H9 (cell line): ENCODE measurements around the gene CACNA1I. TPM values are rescaled to one million over a fixed set of nuclear protein-coding genes. Genes with fewer than 3 reads are reported as not detected.

Source experiments
- DNase-seq: peaks from one replicate; pipeline ENCODE4 v3.0.0-alpha.2; 2017
- H2AFZ ChIP-seq: one replicate; pipeline ENCODE4 v1.6.1; 2013; ENCODE audit warnings: mild to moderate bottlenecking, low read length, control low read depth, moderate library complexity
- H2AK5ac ChIP-seq: 2 replicates; pipeline ENCODE4 v1.6.1; 2013; ENCODE audit warnings: low read length, control low read depth, mixed read lengths; ENCODE audit not compliant: insufficient read length
- H2BK120ac ChIP-seq: one replicate; pipeline ENCODE4 v1.6.1; 2013; ENCODE audit warnings: low read depth, mild to moderate bottlenecking, low read length, control low read depth, inconsistent platforms; ENCODE audit not compliant: poor library complexity, severe bottlenecking
- H2BK12ac ChIP-seq: 2 replicates; pipeline ENCODE4 v1.6.1; 2013; ENCODE audit warnings: low read length, control low read depth, mixed read lengths, low read depth; ENCODE audit not compliant: insufficient read length
- H2BK15ac ChIP-seq: 2 replicates; pipeline ENCODE4 v1.6.1; 2013; ENCODE audit warnings: low read depth, low read length, control low read depth
- H2BK20ac ChIP-seq: one replicate; pipeline ENCODE4 v1.6.1; 2013; ENCODE audit warnings: low read depth, mild to moderate bottlenecking, low read length, control low read depth, inconsistent platforms; ENCODE audit not compliant: poor library complexity, severe bottlenecking
- H2BK5ac ChIP-seq: 2 replicates; pipeline ENCODE4 v1.6.1; 2013; ENCODE audit warnings: low read length, control low read depth, mixed read lengths; ENCODE audit not compliant: insufficient read length
- H3K14ac ChIP-seq: 2 replicates; pipeline ENCODE4 v1.6.1; 2013; ENCODE audit warnings: low read length, control low read depth; ENCODE audit not compliant: insufficient read depth
- H3K18ac ChIP-seq: 2 replicates; pipeline ENCODE4 v1.6.1; 2013; ENCODE audit warnings: low read depth, mild to moderate bottlenecking, mixed read lengths, low read length, control low read depth; ENCODE audit not compliant: insufficient read length
- H3K23ac ChIP-seq: 2 replicates; pipeline ENCODE4 v1.6.1; 2013; ENCODE audit warnings: low read length, control low read depth, mixed read lengths, low read depth; ENCODE audit not compliant: insufficient read length
- H3K23me2 ChIP-seq: 2 replicates; pipeline ENCODE4 v1.6.1; 2013; ENCODE audit warnings: low read depth, mild to moderate bottlenecking, mixed read lengths, low read length, control low read depth; ENCODE audit not compliant: insufficient read length, poor library complexity, severe bottlenecking
- H3K27ac ChIP-seq: 2 replicates; pipeline ENCODE4 v1.5.1; 2013; ENCODE audit warnings: low read length, control low read depth, mixed read lengths, low read depth; ENCODE audit not compliant: insufficient read length
- H3K27me3 ChIP-seq: 2 replicates; pipeline ENCODE4 v1.6.1; 2013; ENCODE audit warnings: low read length, control low read depth, inconsistent platforms; ENCODE audit not compliant: insufficient read depth
- H3K4ac ChIP-seq: 2 replicates; pipeline ENCODE4 v1.6.1; 2013; ENCODE audit warnings: low read depth, mild to moderate bottlenecking, control low read depth, inconsistent platforms, low read length, moderate library complexity
- H3K4me1 ChIP-seq: 2 replicates; pipeline ENCODE4 v1.6.1; 2013; ENCODE audit warnings: low read length, control low read depth, inconsistent platforms; ENCODE audit not compliant: insufficient read depth
- H3K4me2 ChIP-seq: 2 replicates; pipeline ENCODE4 v1.6.1; 2013; ENCODE audit warnings: low read length, control low read depth, mixed read lengths; ENCODE audit not compliant: insufficient read length, insufficient read depth
- H3K56ac ChIP-seq: 2 replicates; pipeline ENCODE4 v1.6.1; 2013; ENCODE audit warnings: low read depth, mild to moderate bottlenecking, mixed read lengths, low read length, control low read depth; ENCODE audit not compliant: insufficient read length
- H3K79me1 ChIP-seq: 2 replicates; pipeline ENCODE4 v1.6.1; 2013; ENCODE audit warnings: low read depth, mild to moderate bottlenecking, moderate library complexity, low read length, control low read depth, inconsistent platforms; ENCODE audit not compliant: insufficient read depth, poor library complexity, severe bottlenecking
- H3K79me2 ChIP-seq: 2 replicates; pipeline ENCODE4 v1.6.1; 2013; ENCODE audit warnings: low read length, control low read depth, inconsistent platforms; ENCODE audit not compliant: insufficient read depth
- H3K9ac ChIP-seq: 2 replicates; pipeline ENCODE4 v1.6.1; 2013; ENCODE audit warnings: low read length, control low read depth, mixed read lengths; ENCODE audit not compliant: insufficient read length; ENCODE audit errors: extremely low read depth
- H3K9me3 ChIP-seq: one replicate; pipeline ENCODE4 v1.6.1; 2013; ENCODE audit warnings: low read depth, low read length, inconsistent platforms; ENCODE audit not compliant: control insufficient read depth
- H3T11ph ChIP-seq: one replicate; pipeline ENCODE4 v1.6.1; 2013; ENCODE audit warnings: mild to moderate bottlenecking, low read length, control low read depth, inconsistent platforms
- H4K20me1 ChIP-seq: one replicate; pipeline ENCODE4 v1.6.1; 2013; ENCODE audit not compliant: control insufficient read depth, insufficient read length, insufficient read depth
- H4K5ac ChIP-seq: 2 replicates; pipeline ENCODE4 v1.6.1; 2013; ENCODE audit warnings: low read depth, mild to moderate bottlenecking, mixed read lengths, low read length, control low read depth; ENCODE audit not compliant: insufficient read length
- H4K8ac ChIP-seq: replicated peaks from 2 replicates; pipeline ENCODE4 v1.6.1; 2013; ENCODE audit warnings: low read length, control low read depth, mixed read lengths, low read depth; ENCODE audit not compliant: insufficient read length
- H4K91ac ChIP-seq: 2 replicates; pipeline ENCODE4 v1.6.1; 2013; ENCODE audit warnings: low read depth, mild to moderate bottlenecking, moderate library complexity, mixed read lengths, low read length, control low read depth; ENCODE audit not compliant: insufficient read length
- H3K27ac Mint-ChIP-seq, 3 experiments: 2 replicates in 2 of 3; 3 replicates in 1 of 3; pipeline ENCODE4 v1.8.0; 2020 to 2021; ENCODE audit warnings: mixed read lengths in 3 of 3, mild to moderate bottlenecking in 1 of 3, moderate library complexity in 1 of 3
- H3K27me3 Mint-ChIP-seq: 2 replicates; pipeline ENCODE4 v1.8.0; 2021; ENCODE audit warnings: low read depth, mild to moderate bottlenecking, moderate library complexity, mixed read lengths
- H3K36me3 Mint-ChIP-seq, 3 experiments: 2 replicates in 2 of 3; 3 replicates in 1 of 3; pipeline ENCODE4 v1.8.0; 2020 to 2021; ENCODE audit warnings: low read depth in 3 of 3, mixed read lengths in 3 of 3; ENCODE audit not compliant: insufficient read depth in 1 of 3
- H3K4me1 Mint-ChIP-seq, 2 experiments: 2 replicates each; pipeline ENCODE4 v1.8.0; 2020; ENCODE audit warnings: mixed read lengths in 2 of 2
- H3K4me3 Mint-ChIP-seq, 2 experiments: 2 replicates in 1 of 2; 3 replicates in 1 of 2; pipeline ENCODE4 v1.8.0; 2020 to 2021; ENCODE audit warnings: mild to moderate bottlenecking in 2 of 2, mixed read lengths in 2 of 2, moderate library complexity in 1 of 2
- H3K9me3 Mint-ChIP-seq, 2 experiments: 2 replicates in 1 of 2; 3 replicates in 1 of 2; pipeline ENCODE4 v1.8.0; 2020; ENCODE audit warnings: mild to moderate bottlenecking in 2 of 2, mixed read lengths in 2 of 2, moderate library complexity in 1 of 2
- CTCF ChIP-seq: fragments of 200-600 bp; sonication (generic); conservative IDR thresholded peaks from 3 replicates; pipeline ENCODE4 v1.8.0; 2021; ENCODE audit warnings: antibody characterized with exemption, mild to moderate bottlenecking
- WGBS: extraction: QIAGEN DNeasy Blood & Tissue Kit; methylation state at CpG from one replicate; pipeline ENCODE4 v1.1.7; 2013; ENCODE audit warnings: missing lambda C conversion rate, low lambda C conversion rate, mixed read lengths; ENCODE audit not compliant: insufficient read length; ENCODE audit errors: extremely low coverage; 5-methylcytosine and 5-hydroxymethylcytosine counted together
- total RNA-seq: library from RNA; stranded (reverse); gene quantifications from 2 replicates; pipeline ENCODE4 v1.2.1, GENCODE V29; 2021

CACNA1I gene
- total RNA-seq, 1 experiment from 2014 or later = 0.50 TPM

- Mint-ChIP-seq H3K27me3 (peaks cover 59% of the 10 kb centered on the region), H3K4me1 (peaks cover 15 to 21% of the 10 kb centered on the region in 2 experiments), H3K36me3 (no peaks in the 10 kb centered on the region), H3K27ac (no peak overlapping the region), H3K9me3 (no peaks in the 10 kb centered on the region), H3K4me3 (no peak overlapping the region)
- Histone ChIP-seq H3K56ac (no peak overlapping the region), H2BK20ac (no peak overlapping the region), H3K27me3 (no peaks in the 10 kb centered on the region; the same call in 1 of the 2 replicates), H4K5ac (no peak overlapping the region), H3T11ph (no peak overlapping the region), H2BK15ac (no peak overlapping the region), H3K4me1 (no peaks in the 10 kb centered on the region), H3K9ac (no peak overlapping the region), H3K79me1 (no peaks in the 10 kb centered on the region), H3K14ac (no peak overlapping the region), H3K23me2 (no peaks in the 10 kb centered on the region), H3K9me3 (no peaks in the 10 kb centered on the region), H3K79me2 (no peaks in the 10 kb centered on the region), H2AK5ac (no peak overlapping the region), H2BK120ac (no peak overlapping the region), H3K18ac (no peak overlapping the region), H2BK5ac (no peak overlapping the region), H3K27ac (no peak overlapping the region), H3K4me2 (no peak overlapping the region), H3K23ac (no peak overlapping the region), H4K8ac (no peak overlapping the region), H3K4ac (no peak overlapping the region), H4K20me1 (no peaks in the 10 kb centered on the region), H4K91ac (no peak overlapping the region), H2AFZ (no peak overlapping the region), H2BK12ac (no peak overlapping the region)
- WGBS = no CpG with 5 or more reads among the region's 11 CpGs
- peak; percentile 68 for DNase-seq
- peak; percentile 70 for TF ChIP-seq CTCF
These were observed 27.5 kb upstream of the CACNA1I start for GRCh38 chr22:39543095-39543494.
